Lung (tissue), 12 donors: ENCODE results near the gene THEMIS. TPM values are rescaled to one million over a fixed set of nuclear protein-coding genes. Genes with fewer than 3 reads are reported as not detected.

ENCODE experiments used
- ATAC-seq: fragments of 200-7000 bp; cut with Tn5 transposase; one replicate; pipeline ENCODE4 v1.9.1; 2020; ENCODE audit warnings: moderate number of reproducible peaks; ENCODE audit not compliant: insufficient read depth, low FRiP score
- DNase-seq, 3 donors: peaks; one replicate each; pipeline ENCODE4 v3.0.0-alpha.2; 2013 to 2017
- H3K27ac ChIP-seq, 2 donors: one replicate each; pipeline ENCODE4 v1.5.1; 2013; ENCODE audit warnings: mild to moderate bottlenecking in 2 of 2, moderate library complexity in 2 of 2, control low read depth in 1 of 2, inconsistent platforms in 1 of 2, low read depth in 1 of 2, low read length in 1 of 2
- H3K27me3 ChIP-seq, 3 donors: one replicate each; pipeline ENCODE4 v1.5.1; 2013; ENCODE audit warnings: low read length in 2 of 3; ENCODE audit not compliant: control insufficient read depth in 3 of 3, insufficient read depth in 3 of 3
- H3K36me3 ChIP-seq, 4 donors: one replicate each; pipeline ENCODE4 v1.5.1; 2013; ENCODE audit warnings: low read length in 4 of 4, mild to moderate bottlenecking in 1 of 4, moderate library complexity in 1 of 4; ENCODE audit not compliant: control insufficient read depth in 4 of 4, insufficient read depth in 4 of 4
- H3K4me1 ChIP-seq, 5 donors: one replicate each; pipeline ENCODE4 v1.5.1; 2013; ENCODE audit warnings: low read length in 5 of 5, mild to moderate bottlenecking in 2 of 5, moderate library complexity in 1 of 5; ENCODE audit not compliant: control insufficient read depth in 5 of 5, insufficient read depth in 5 of 5
- H3K4me3 ChIP-seq: one replicate; pipeline ENCODE4 v1.5.1; 2013; ENCODE audit warnings: mild to moderate bottlenecking, control low read depth, moderate library complexity
- H3K9ac ChIP-seq, 2 donors: one replicate each; pipeline ENCODE4 v1.5.1; 2013; ENCODE audit warnings: low read length in 2 of 2, control low read depth in 1 of 2; ENCODE audit not compliant: insufficient read depth in 1 of 2
- H3K9me3 ChIP-seq, 4 donors: one replicate each; pipeline ENCODE4 v1.5.1; 2013; ENCODE audit warnings: low read length in 3 of 4, mild to moderate bottlenecking in 1 of 4, moderate library complexity in 1 of 4; ENCODE audit not compliant: control insufficient read depth in 4 of 4, insufficient read depth in 3 of 4
- CTCF ChIP-seq: IDR thresholded peaks from 2 replicates; pipeline ENCODE4 v1.5.1; 2012; ENCODE audit warnings: mild to moderate bottlenecking; ENCODE audit errors: control extremely low read depth, extremely low read depth
- WGBS, 2 donors: extraction: QIAGEN DNeasy Blood & Tissue Kit; methylation state at CpG; one replicate each; pipeline ENCODE4 v1.1.7; 2013; 5-methylcytosine and 5-hydroxymethylcytosine counted together
- polyA plus RNA-seq, 2 donors: library from polyadenylated mRNA; stranded (reverse); fragments of 200-250 nt; gene quantifications; one replicate each; pipeline ENCODE4 v1.2.1, GENCODE V29; 2013
- total RNA-seq, 2 donors: library from RNA; depleted of rRNA in 1 of 2; stranded (reverse); fragments of >200 nt in 1 of 2; gene quantifications; one replicate each; pipeline ENCODE4 v1.2.1, GENCODE V29; 2014 to 2021
- donor health status: control.
- donor health status: control.
- donor health status: Bipolar disorder and iron deficiency.
- donor health status: healthy.
- donor health status: DM: yes; HTN: yes; CAD: no.

THEMIS gene
- total and polyA plus RNA-seq, 4 donors, result 0.22 to 0.86 (median 0.54) TPM

GRCh38 chr6:127858727-127859391, 42.0 kb downstream of the THEMIS start:
- Histone ChIP-seq H3K36me3 (no peaks in the 10 kb centered on the region), H3K9me3 (no peaks in the 10 kb centered on the region), H3K9ac (no peak overlapping the region), H3K27me3 (no peaks in the 10 kb centered on the region), H3K4me3 (no peak overlapping the region), H3K4me1 (no peaks in the 10 kb centered on the region), H3K27ac (no peak overlapping the region)
- no peak for TF ChIP-seq CTCF
- ATAC-seq (no peak), DNase-seq (no peak)
- WGBS, 2 donors, result 74 to 75% methylated on average over 4 of the region's 4 CpGs

GRCh38 chr6:127857051-127857637, 43.7 kb downstream of the THEMIS start:
- TF ChIP-seq CTCF, result no peak
- Histone ChIP-seq H3K27me3 (no peaks in the 10 kb centered on the region), H3K9ac (no peak overlapping the region), H3K27ac (no peak overlapping the region), H3K36me3 (no peaks in the 10 kb centered on the region), H3K4me1 (no peaks in the 10 kb centered on the region), H3K9me3 (no peaks in the 10 kb centered on the region), H3K4me3 (no peak overlapping the region)
- ATAC-seq (no peak), DNase-seq (no peak)
- 72 to 76% methylated on average over 1 of the region's 1 CpG for WGBS, 2 donors

- DNase-seq, result peak in 2 of 3 donors; percentile 51 to 61
- Histone ChIP-seq H3K36me3 (no peaks in the 10 kb centered on the region), H3K27me3 (no peaks in the 10 kb centered on the region), H3K4me3 (no peak overlapping the region), H3K9ac (no peak overlapping the region), H3K27ac (no peak overlapping the region), H3K4me1 (no peaks in the 10 kb centered on the region), H3K9me3 (no peaks in the 10 kb centered on the region)
- no peak for TF ChIP-seq CTCF
- ATAC-seq, result no peak
- 33 to 47% methylated on average over 4 of the region's 4 CpGs for WGBS, 2 donors
These were observed 45.2 kb downstream of the THEMIS start for GRCh38 chr6:127855542-127856159.
